NCI-H1930 (cell line): Measurements from ENCODE around the gene C16orf95.
A peak's percentile ranks its signal among the peaks of the same experiment; 100 is the strongest.

Experiments used
- DNase-seq, 2 experiments: peaks; one replicate each; lab custom pipeline; 2025; lab: John Stamatoyannopoulos, UW

The C16orf95 gene

GRCh38 chr16:87316450-87316922 lies 706 bp downstream of the C16orf95 start:
- no peak for DNase-seq

- no peak for DNase-seq
Observed at GRCh38 chr16:87314990-87315420, 2.2 kb downstream of the C16orf95 start.

GRCh38 chr16:87312008-87312407 lies 5.2 kb downstream of the C16orf95 start:
- no peak for DNase-seq

GRCh38 chr16:87311387-87311786 lies 5.8 kb downstream of the C16orf95 start:
- DNase-seq: no peak

- DNase-seq: no peak
Observed at GRCh38 chr16:87310610-87311009, 6.6 kb downstream of the C16orf95 start.

GRCh38 chr16:87309620-87310525 lies 7.3 kb downstream of the C16orf95 start:
- no peak for DNase-seq

GRCh38 chr16:87308826-87309225 lies 8.4 kb downstream of the C16orf95 start:
- no peak for DNase-seq

GRCh38 chr16:87306516-87306915 lies 10.7 kb downstream of the C16orf95 start:
- no peak for DNase-seq

GRCh38 chr16:87305505-87306391 lies 11.4 kb downstream of the C16orf95 start:
- no peak for DNase-seq

GRCh38 chr16:87304951-87305350 lies 12.2 kb downstream of the C16orf95 start:
- no peak for DNase-seq

GRCh38 chr16:87303962-87304521 lies 13.2 kb downstream of the C16orf95 start:
- DNase-seq: no peak

- no peak for DNase-seq
Observed at GRCh38 chr16:87303431-87303930, 13.7 kb downstream of the C16orf95 start.

- no peak for DNase-seq
Observed at GRCh38 chr16:87298857-87299465, 18.2 kb downstream of the C16orf95 start.

GRCh38 chr16:87297918-87298631 lies 19.1 kb downstream of the C16orf95 start:
- DNase-seq: peak in 1 of 2 experiments; percentile 1

- no peak for DNase-seq
Observed at GRCh38 chr16:87297407-87297806, 19.8 kb downstream of the C16orf95 start.

- DNase-seq: no peak
Observed at GRCh38 chr16:87295661-87296531, 21.3 kb downstream of the C16orf95 start.

GRCh38 chr16:87295259-87295658 lies 21.9 kb downstream of the C16orf95 start:
- DNase-seq: no peak

- no peak for DNase-seq
Observed at GRCh38 chr16:87293990-87294389, 23.2 kb downstream of the C16orf95 start.

- no peak for DNase-seq
Observed at GRCh38 chr16:87291944-87292343, 25.2 kb downstream of the C16orf95 start.
